ENCODE measurements around the gene PPFIA1. TPM values are rescaled to one million over a fixed set of nuclear protein-coding genes. Genes with fewer than 3 reads are reported as not detected.

Gene PPFIA1
- total and polyA plus RNA-seq, 2 of the 8 experiments (the other 6 are each of a cell fraction or from before 2014, with no cell fraction given) = 44.3 to 73.5 TPM

GRCh38 chr11:70250876-70251658 is 19.4 kb upstream of the PPFIA1 start (continued):
- no peak for TF ChIP-seq CHD7 (IDR thresholded peaks at IDR 0.05; ENCODE audit: insufficient replicate concordance, low read length)
- no peak for TF ChIP-seq SP1 (IDR thresholded peaks at IDR 0.05; ENCODE audit: low read depth, low read length)
- no peak for TF ChIP-seq YY1 (IDR thresholded peaks at IDR 0.05; ENCODE audit: low read depth, low read length)
- TF ChIP-seq KDM1A (IDR thresholded peaks at IDR 0.05; ENCODE audit: borderline replicate concordance, low read length) = no peak
- TF ChIP-seq CHD2 (IDR thresholded peaks at IDR 0.05; ENCODE audit: low read length) = no peak
- TF ChIP-seq KDM4A (IDR thresholded peaks at IDR 0.05; ENCODE audit: low read depth, low read length, severe bottlenecking) = no peak
- TF ChIP-seq CREB1 (IDR thresholded peaks at IDR 0.05) = no peak
- no peak for TF ChIP-seq USF2 (IDR thresholded peaks at IDR 0.05; ENCODE audit: low read length)
- no peak for TF ChIP-seq EGR1 (IDR thresholded peaks at IDR 0.05; ENCODE audit: borderline replicate concordance, low read depth, low read length)

Measured in H1 (cell line).